ENCODE measurements around the gene SEC22A. TPM values are rescaled to one million over a fixed set of nuclear protein-coding genes. Genes with fewer than 3 reads are reported as not detected.

SEC22A gene
- total and polyA plus RNA-seq, 2 experiments from 2014 or later: 16.0 to 21.9 TPM

GRCh38 chr3:123282461-123282860, 80.7 kb downstream of the SEC22A start:
- no peak for TF ChIP-seq EZH2phosphoT487 (IDR thresholded peaks at IDR 0.05; ENCODE audit: low read depth, severe bottlenecking, unreplicated experiment)
- TF ChIP-seq CTCF (IDR thresholded peaks at IDR 0.05; ENCODE audit: poor library complexity): no peak
- no peak for TF ChIP-seq EZH2 (IDR thresholded peaks at IDR 0.05; ENCODE audit: borderline replicate concordance)
- WGBS (ENCODE audit: low lambda C conversion rate, missing lambda C conversion rate): 74% methylated on average over 8 of the region's 8 CpGs
- H3K79me2 ChIP-seq: no peaks in the 10 kb centered on the region
- no peaks in the 10 kb centered on the region for H3K4me1 ChIP-seq (ENCODE audit: insufficient read depth)
- no peak overlapping the region for H3K4me2 ChIP-seq
- no peaks in the 10 kb centered on the region for H3K27me3 ChIP-seq
- no peaks in the 10 kb centered on the region for H4K20me1 ChIP-seq (ENCODE audit: insufficient read depth, poor library complexity, severe bottlenecking)
- no peaks in the 10 kb centered on the region for H3K36me3 ChIP-seq (replicated peaks; ENCODE audit: insufficient read depth, low read depth)
- H3K27ac ChIP-seq: no peak overlapping the region
- DNase-seq (ENCODE audit: low spot score): no peak
- no peak overlapping the region for H2AFZ ChIP-seq
- H3K9me2 ChIP-seq (replicated peaks; ENCODE audit: insufficient read depth): no peaks in the 10 kb centered on the region
- H3K4me3 ChIP-seq: no peak overlapping the region
- H3K9me3 ChIP-seq (ENCODE audit: low read depth): no peaks in the 10 kb centered on the region

- no peaks in the 10 kb centered on the region for H3K36me3 ChIP-seq (replicated peaks; ENCODE audit: insufficient read depth, low read depth)
- no peak overlapping the region for H3K4me2 ChIP-seq
- no peaks in the 10 kb centered on the region for H3K4me1 ChIP-seq (ENCODE audit: insufficient read depth)
- H3K27me3 ChIP-seq: no peaks in the 10 kb centered on the region
- TF ChIP-seq EZH2 (IDR thresholded peaks at IDR 0.05; ENCODE audit: borderline replicate concordance) (no peak), EZH2phosphoT487 (IDR thresholded peaks at IDR 0.05; ENCODE audit: low read depth, severe bottlenecking, unreplicated experiment) (no peak), CTCF (IDR thresholded peaks at IDR 0.05; ENCODE audit: poor library complexity) (no peak)
- H3K9me3 ChIP-seq (ENCODE audit: low read depth): no peaks in the 10 kb centered on the region
- no peaks in the 10 kb centered on the region for H4K20me1 ChIP-seq (ENCODE audit: insufficient read depth, poor library complexity, severe bottlenecking)
- 85% methylated on average over 9 of the region's 9 CpGs for WGBS (ENCODE audit: low lambda C conversion rate, missing lambda C conversion rate)
- no peak overlapping the region for H3K4me3 ChIP-seq
- no peaks in the 10 kb centered on the region for H3K9me2 ChIP-seq (replicated peaks; ENCODE audit: insufficient read depth)
- H3K79me2 ChIP-seq: no peaks in the 10 kb centered on the region
- no peak overlapping the region for H3K27ac ChIP-seq
- DNase-seq (ENCODE audit: low spot score): no peak
- no peak overlapping the region for H2AFZ ChIP-seq
These were observed 81.3 kb downstream of the SEC22A start for GRCh38 chr3:123283074-123283473.

GRCh38 chr3:123283657-123284398, 82.1 kb downstream of the SEC22A start:
- Histone ChIP-seq H3K4me3 (no peak overlapping the region), H3K27ac (no peak overlapping the region), H3K27me3 (no peaks in the 10 kb centered on the region), H3K79me2 (no peaks in the 10 kb centered on the region), H3K9me2 (replicated peaks; ENCODE audit: insufficient read depth) (no peaks in the 10 kb centered on the region), H2AFZ (no peak overlapping the region), H3K36me3 (replicated peaks; ENCODE audit: insufficient read depth, low read depth) (no peaks in the 10 kb centered on the region), H4K20me1 (ENCODE audit: insufficient read depth, poor library complexity, severe bottlenecking) (no peaks in the 10 kb centered on the region), H3K4me2 (no peak overlapping the region), H3K9me3 (ENCODE audit: low read depth) (no peaks in the 10 kb centered on the region), H3K4me1 (ENCODE audit: insufficient read depth) (no peaks in the 10 kb centered on the region)
- TF ChIP-seq CTCF (IDR thresholded peaks at IDR 0.05; ENCODE audit: poor library complexity) (no peak), EZH2phosphoT487 (IDR thresholded peaks at IDR 0.05; ENCODE audit: low read depth, severe bottlenecking, unreplicated experiment) (no peak), EZH2 (IDR thresholded peaks at IDR 0.05; ENCODE audit: borderline replicate concordance) (no peak)
- DNase-seq (ENCODE audit: low spot score): no peak
- WGBS (ENCODE audit: low lambda C conversion rate, missing lambda C conversion rate): 88% methylated on average over 17 of the region's 17 CpGs

Measured in hepatocyte (in vitro differentiated cells).